ENCODE data around the gene LARP1B.
"Not testable (repeated sequence)": the region's sequence is repeated elsewhere in the genome, so short reads cannot be mapped to it uniquely, and the experiment has no call there.

Gene LARP1B

GRCh38 chr4:128056396-128056795 is 4.7 kb upstream of the LARP1B start:
- no peak for TF ChIP-seq CTCF (IDR thresholded peaks at IDR 0.05; ENCODE audit: low read depth, low read length)

DNA sequence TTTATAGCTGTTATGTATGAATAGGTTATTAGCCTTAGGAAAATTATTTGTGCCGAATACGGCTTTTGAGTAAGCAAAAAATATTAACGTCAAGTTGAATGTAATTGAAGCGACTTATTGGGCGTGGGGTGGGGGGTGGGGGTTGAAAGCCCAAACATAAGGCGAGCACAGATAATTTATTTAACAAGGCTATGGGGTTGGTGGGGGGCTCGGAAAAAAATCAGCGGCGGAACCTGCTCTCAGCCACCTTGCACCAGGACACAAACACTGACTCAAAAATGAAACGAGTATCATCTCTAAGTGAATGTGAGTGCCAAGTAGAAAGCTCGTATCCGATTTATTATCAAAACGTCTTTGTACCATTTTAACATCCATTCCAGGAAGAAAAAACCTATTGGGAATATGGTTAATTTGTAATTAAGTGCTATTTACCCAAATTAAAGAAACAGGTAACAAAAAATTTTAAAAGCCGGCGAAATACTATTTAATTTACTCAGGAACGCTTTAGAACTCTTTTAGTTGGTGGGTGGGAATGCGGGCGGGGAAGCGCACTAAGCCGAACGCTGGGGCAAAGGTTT is 902 bp upstream of the LARP1B start:
- no peak for TF ChIP-seq CTCF (IDR thresholded peaks at IDR 0.05; ENCODE audit: low read depth, low read length)
- no peak for DNase-seq (ENCODE audit: extremely low read depth, low read depth)

More at GRCh38 chr4:128056396-128056795, 4.7 kb upstream of the LARP1B start:
- no peak for DNase-seq (ENCODE audit: extremely low read depth, low read depth)

DNA sequence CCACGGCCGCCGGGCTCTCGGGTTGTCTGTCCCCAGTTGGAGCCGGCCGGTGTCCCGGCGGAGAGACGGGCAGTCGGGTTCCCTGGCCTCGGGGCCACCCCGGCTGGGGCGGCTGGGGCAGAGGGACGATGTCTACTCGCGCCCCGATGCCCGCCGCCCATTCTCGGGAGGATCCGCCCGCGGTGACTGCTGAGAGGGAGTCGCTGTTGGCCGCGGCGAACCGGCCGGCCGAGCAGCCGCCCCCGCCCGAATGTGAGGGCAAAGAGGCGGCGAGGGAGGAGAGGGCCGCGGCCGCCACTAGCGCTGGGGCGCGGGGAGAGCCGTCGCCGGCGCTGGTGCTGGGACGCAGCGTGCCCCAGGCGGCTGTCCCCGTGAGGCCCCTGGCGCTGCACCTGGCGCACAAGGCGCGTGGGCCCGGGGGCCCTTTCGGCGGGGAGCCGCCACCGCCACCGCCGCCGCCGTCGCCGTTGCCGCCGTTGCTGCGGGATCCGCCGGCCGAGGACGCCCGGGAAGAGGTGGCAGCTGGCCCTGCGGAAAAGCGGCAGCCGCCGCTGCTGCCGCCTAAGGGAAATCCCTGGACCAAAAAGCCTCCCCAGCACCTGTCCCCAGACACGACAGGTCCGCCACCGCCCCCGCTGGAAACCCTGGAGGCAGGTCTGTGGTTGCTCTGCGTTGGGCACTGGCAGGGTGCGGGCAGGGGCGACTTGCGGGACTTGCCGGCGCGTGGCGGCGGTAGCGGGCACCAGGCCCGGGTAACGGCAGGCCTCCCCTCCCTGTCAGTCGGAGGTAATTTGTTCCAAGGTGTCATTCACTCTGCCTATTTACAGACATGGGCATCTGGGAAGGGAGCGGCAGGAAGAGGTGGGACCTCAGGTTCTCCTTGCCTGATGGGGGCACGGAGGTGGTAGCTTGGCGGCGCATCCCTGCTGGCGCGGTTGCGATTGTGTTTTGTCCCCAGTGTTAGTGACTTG is 739 bp downstream of the LARP1B start:
- peak; percentile 11 for TF ChIP-seq CTCF (IDR thresholded peaks at IDR 0.05; ENCODE audit: low read depth, low read length)
- no peak for DNase-seq (ENCODE audit: extremely low read depth, low read depth)

DNA sequence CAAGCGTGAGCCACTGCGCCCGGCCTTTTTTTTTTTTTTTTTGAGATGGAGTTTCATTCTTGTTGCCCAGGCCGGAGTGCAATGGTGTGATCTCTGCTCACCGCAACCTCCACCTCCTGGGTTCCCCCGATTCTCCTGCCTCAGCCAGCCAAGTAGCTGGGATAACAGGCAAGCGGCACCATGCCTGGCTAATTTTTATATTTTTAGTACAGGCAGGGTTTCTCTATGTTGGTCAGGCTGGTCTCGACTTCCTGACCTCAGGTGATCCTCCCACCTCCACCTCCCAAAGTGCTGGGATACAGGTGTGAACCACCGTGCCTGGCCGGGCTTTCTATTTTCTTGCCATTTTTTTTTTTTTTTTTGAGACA is 5.3 kb downstream of the LARP1B start:
- not testable (repeated sequence) for DNase-seq (ENCODE audit: extremely low read depth, low read depth)

- DNase-seq (ENCODE audit: extremely low read depth, low read depth) = no peak
- TF ChIP-seq CTCF (IDR thresholded peaks at IDR 0.05; ENCODE audit: low read depth, low read length) = peak; percentile 9
These were observed 7.8 kb downstream of the LARP1B start for GRCh38 chr4:128068918-128069317.

DNA sequence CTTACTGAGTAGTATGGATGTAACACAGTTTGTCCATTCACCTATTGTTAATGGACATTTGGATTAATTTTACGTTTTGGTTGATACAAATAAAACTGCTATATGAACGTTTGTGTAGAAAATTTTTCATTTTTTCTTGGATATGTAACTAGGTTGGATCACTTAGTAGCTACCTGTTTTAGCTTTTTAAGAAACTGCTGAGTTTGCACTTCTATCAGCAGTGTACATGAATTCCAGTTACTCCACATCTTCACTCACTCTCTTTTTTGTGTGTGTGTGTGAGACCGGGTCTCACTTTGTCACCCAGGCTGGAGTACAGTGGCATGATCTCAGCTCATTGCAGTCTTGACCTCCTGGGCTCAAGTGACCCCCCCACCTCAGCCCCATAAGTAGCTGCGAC is 15.4 kb downstream of the LARP1B start:
- DNase-seq (ENCODE audit: extremely low read depth, low read depth) = no peak
- no peak for TF ChIP-seq CTCF (IDR thresholded peaks at IDR 0.05; ENCODE audit: low read depth, low read length)

- DNase-seq (ENCODE audit: extremely low read depth, low read depth) = not testable (repeated sequence)
These were observed 34.2 kb downstream of the LARP1B start for GRCh38 chr4:128095293-128095692.

GRCh38 chr4:128107766-128108165 is 46.7 kb downstream of the LARP1B start:
- peak; percentile 12 for DNase-seq (ENCODE audit: extremely low read depth, low read depth)
- TF ChIP-seq CTCF (IDR thresholded peaks at IDR 0.05; ENCODE audit: low read depth, low read length) = no peak
